HG03066 (cell line): ENCODE measurements around the gene ATXN1.
A peak's percentile ranks its signal among the peaks of the same experiment; 100 is the strongest.

Experiments
- ATAC-seq: cut with Tn5 transposase; IDR thresholded peaks from one replicate; pipeline ENCODE4 v1.9.1; 2021; ENCODE audit warnings: low read depth; ENCODE audit not compliant: unreplicated experiment

ATXN1 gene

DNA sequence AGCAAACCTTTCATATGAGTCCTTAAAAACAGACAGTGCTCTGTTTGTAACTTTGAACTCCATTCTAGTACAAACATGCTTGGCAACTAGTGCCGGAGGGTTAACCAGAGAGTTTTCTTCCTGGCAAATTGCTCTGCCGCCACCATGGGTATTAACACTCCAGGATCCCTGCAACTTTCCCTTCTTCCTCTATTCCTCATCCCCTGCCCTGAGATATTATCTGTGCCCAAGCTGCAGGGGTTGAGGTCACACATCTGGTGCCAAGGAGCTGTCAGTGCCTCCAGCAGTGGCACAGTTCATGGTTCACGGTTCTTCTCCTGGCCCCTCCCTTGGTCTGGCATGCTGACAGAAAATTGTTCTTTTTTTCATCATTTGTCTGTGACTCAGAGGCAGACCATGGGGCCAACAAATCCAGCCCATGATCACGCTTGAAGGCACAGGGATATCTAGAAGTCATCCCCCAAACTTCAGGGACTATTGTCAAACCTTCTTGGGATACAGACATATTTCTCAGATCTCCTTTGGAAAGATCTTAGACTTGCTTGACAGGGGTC is 77.5 kb downstream of the ATXN1 start:
- ATAC-seq: no peak

DNA sequence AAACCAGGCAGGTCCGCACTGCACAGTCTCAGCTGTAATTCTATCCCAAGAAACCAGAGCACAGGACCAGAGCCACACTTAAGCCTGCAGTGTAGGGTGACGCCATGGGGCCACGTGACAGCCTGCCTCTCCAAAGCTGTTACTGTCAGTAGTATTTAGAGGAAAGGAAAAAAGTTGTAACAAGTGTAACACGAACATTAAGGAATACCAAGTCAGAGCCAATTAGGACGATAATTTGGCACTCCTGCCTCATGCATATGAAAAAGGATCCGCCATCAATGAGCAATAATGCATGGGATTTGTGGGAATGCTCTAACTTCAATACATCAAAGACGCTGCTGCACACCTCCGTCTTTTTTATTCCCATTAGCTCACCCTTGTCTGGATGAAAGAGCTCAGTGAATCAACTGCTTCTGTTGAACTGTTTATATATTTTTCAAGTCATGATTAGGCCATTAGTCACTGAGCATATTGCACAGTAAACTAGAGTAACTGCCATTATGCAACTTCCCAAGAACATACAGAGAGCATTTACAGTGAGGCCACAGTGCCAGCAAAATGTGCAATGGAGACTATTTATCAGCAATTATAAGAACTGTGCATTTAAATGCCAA is 79.9 kb downstream of the ATXN1 start:
- no peak for ATAC-seq

DNA sequence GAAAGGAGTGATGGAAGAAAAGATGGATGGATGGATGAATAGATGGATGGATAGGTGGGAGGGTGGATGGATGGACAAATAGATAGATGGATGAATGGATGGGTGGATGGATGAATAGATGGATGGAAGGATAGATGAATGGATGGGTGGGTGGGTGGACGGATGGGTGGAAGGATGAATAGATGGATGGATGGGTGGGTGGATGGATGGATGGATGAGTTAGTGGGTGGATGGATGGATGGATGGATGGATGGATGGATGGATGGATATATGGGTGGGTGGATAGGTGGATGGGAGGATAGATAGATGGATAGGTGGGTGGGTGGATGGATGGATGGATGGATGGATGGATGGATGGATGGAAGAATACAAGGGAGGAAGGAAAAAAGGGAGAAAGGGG is 82.2 kb downstream of the ATXN1 start:
- no peak for ATAC-seq

DNA sequence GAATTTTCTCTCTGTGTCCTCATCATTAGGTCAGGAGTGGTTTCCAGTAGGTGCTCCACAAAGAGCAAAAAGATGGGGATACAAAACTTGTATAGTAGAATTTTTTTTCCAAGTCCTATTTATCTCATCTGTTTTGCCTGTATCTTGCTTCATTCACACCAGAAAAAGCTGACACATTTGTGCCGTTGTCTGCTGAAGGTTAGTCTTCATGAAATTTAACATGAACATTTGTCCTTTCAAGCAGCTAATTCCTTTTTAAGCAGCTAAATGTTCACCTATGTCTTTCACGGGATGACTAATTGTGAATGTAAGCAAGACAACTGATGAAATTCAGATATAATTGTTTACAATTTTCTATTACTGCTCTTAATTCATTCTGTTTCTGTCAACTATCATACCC is 83.8 kb downstream of the ATXN1 start:
- no peak for ATAC-seq

DNA sequence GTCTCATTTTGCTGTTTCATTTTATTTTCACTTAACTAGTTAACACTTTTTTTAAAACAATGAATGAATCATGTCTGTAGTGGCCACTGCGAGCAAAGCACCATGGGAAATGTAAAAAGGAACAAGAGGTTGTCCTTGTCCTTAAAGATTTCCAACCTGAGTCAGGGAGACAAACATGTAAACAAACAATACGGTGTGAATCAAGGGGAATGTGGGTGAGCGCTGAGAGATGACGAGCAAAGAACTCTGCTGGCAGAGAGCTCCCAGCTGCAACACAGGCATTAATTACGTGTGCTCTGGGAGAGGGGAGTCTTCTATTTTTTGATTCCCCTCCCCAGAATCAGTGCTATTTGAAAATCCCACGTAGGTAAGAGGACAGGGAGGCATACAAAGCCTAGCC is 84.3 kb downstream of the ATXN1 start:
- ATAC-seq: no peak

DNA sequence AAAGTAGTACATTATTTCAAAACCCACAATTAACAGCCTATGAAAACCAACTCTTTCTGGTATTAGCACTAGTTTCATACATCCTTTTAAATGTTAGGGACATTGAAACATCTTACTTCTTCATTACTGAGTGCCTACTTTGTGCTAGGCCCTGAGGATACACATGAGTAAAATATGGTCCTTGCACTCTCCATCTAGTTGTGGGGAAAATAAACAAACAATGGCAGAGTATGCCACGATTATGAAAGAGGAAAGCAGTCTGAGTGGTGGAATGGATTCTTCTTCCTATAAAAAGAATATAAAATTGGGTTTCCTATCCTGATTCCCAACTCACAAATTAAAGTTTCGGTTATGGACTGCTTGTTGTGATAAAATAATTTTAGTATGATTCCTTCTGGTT is 84.9 kb downstream of the ATXN1 start:
- ATAC-seq: no peak

DNA sequence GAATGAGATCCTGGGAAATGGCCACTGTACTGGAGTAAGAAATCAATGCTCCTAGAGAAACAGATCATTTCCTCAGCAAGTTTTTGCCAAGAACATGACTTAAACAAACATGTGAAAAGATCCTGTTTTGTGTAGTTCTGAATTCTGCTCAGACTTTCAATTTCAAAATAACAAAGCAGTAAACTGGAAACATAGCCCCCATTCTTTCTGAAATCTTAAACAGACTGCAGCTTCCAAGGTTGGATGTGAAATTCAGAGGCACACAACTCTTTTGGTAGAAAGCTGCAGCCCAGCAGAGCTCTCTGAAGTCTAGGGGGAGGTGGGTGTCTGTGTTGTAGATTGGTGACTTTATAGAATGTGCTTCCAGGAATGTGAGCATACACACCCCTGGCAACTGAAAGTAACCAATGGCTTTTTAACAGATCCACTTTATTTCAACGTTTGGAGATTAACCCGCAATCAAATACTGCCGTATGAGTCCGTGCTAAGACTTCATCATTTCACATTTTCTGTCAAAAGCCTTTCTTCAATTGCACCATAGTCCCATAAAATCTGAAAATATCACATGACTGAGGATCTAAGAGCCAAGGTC is 86.4 kb downstream of the ATXN1 start:
- ATAC-seq: no peak

DNA sequence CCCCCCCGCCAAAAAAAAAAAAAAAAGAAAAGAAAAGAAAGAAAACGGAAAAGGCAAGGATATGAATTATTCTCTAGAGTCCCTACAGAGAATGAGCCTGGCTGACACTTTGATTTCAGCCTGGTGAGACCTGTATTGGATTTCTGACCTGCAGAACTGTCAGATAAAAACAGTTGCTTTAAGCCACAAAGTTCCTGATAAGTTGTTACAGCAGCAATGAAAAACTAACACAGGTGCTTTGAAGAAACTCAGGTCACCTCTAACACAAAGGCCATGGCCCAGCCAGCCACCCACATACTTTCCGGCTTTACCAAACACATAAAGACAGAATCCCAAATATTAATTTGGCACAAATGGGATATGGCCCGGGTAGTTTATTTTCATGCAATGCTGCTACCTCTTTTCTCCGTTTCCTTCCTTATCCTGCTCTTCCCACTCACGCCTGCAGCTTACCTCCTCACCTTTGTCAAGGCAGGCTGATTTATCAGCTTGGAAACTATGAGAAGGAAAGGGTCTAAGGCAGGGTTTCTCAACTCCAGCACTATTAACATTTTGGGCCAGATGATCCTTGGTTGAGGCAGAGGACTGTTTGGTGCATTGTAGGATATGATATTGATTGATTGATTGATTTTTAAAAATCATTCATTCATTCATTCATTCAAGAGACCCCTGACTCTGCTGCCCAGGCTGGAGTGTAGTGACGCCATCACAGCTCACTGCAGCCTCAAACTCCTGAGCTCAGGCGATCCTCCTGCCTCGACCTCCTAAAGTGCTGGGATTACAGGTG is 88.1 kb downstream of the ATXN1 start:
- ATAC-seq: no peak

DNA sequence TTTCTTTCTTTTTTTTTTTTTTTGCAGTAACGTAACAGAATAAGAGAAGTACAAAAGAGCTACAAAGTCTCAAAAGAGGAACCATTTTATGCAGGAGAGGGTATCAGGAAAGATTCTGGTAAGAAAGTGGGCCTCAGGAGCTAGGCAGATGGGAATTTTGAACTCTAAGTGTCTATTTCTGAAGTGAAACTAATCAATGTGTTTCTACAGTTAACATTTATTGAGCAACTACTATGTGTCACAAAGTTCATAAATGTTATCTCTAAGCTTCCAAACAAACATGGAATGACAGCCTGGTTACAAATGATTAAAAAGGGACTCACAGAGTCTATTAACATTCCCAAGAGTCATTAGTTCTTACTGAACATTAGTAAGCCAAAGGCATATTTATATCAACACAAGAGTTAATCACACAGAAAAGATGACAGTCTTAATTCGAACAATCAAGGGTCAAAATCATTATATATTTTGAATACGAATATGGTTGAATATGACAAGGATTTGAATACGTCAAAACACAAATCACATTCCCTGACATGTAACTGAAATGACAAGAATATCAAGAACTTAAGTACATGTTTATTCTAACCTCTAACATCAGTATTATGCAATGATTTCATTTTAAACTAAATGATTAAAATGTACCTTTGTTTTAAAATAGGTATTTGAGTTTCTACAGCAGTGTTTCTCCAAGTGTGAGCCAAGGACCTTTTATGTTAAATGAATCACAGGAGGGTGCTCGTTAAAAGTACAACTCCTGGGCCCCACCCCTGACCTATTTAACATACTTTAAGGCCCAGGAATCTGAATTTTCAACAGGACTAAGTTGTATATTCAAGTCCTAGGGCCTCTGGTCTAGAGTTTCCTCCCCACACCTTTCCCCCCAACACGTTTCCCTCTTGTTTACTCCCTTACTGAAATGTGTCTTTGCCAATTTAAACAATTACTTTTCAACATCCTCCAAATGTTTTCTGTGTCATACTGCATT is 89.7 kb downstream of the ATXN1 start:
- no peak for ATAC-seq

DNA sequence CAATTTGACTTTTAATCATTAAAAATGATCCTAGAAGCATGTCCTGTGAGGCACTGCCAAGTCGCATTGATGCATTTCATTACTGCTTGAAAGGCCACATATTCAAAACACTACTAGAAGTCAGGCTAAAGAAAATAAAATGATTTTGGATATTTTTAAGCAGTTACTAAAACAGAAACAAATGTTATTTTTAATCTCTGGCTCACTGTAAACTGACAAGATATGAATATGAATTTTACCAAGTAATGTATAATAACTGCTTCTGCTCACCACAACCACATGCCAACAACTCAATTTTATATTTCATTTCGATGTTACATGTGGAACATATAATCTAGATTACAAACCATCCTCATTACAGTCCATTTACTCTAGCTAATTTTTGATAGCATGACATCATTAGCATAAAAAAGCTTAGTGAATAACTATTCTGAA is 90.6 kb downstream of the ATXN1 start:
- ATAC-seq: no peak

DNA sequence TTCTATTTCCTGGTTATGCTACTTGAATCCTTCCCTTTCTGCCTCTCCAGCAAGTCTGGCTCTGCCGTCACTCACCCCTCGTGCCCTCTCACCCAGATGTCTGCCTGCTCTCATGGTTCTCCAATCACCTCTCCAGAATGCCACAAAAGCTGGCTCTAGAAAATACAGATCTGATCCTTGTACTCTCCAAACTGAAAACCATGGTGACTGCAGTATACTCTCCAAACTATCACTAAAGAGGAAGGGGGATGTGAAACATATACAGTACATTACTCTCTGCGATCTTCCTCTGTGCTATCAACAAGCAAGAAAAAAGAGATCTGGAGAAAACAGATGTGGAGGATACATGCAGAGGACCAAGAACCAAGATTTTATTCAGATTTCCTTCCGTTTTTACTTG is 91.1 kb downstream of the ATXN1 start:
- no peak for ATAC-seq

DNA sequence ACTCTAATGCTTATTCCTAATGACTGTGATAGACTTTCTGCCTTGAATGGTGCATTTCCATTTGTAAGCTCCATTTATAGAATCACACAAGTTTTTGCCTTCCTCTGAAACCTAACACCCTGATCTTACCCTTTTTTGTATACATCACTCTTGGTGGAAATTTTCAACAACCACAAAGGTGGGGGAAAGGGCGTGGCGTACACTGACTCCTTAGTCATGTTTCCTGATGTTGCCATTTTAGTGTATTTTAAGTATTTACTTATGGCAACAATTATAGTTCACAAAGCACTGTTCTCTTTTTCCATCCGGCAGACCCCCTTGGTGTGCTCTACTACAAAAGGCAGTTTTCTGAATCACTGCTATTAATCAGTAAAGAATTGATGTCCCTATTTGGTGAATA is 92.0 kb downstream of the ATXN1 start:
- no peak for ATAC-seq

DNA sequence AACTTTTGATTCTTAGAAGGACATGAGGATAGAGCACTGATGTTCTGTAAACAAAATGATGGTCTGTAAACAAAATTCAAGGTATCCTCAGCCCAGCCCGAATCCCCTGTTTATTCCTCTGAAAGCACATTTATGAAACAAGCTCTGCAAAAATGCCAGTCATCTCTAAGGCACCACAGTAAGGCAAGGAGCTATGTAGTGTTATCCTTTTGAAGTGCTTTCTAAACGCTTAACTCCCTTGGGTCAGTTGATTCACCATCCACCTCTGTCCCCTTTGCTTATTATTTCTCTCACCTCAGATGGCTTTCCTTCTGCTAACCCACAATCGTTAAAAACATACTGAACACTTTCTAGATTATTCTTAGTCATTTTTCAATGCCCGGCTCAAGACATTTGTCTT is 93.8 kb downstream of the ATXN1 start:
- ATAC-seq: no peak

DNA sequence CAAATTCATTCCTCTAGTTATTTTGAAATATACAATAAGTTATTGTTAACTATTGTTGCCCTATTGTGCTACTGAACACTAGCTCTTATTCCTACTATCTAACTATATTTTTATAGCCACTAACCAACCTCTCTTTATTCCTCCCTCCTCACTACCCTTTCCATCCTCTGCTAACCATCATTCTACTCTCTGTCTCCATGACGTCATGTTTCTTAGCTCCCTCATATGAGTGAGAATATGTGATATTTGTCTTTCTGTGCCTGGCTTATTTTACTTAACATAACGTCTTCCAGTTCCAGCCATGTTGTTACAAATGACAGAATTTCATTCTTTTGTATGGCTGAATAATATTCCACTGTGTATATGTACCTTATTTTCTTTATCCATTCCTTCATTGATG is 95.3 kb downstream of the ATXN1 start:
- no peak for ATAC-seq

DNA sequence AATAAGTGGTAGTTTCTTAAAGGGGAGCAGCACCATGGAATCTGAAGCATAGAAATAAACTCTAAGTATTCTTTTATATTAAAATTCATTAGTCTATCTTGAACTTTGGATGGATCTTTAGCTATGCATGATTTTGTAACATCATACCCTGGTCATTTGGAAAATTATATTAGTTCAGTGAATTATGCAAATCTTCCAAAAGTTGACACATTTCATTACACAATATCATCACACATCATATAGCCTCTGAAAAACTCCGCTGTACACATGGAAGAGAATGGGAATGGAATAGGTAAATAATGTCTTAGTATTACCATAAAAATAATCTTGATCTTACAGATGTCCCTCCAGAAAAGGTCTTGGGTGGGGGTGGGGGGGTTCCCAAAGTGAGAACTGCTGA is 96.1 kb downstream of the ATXN1 start:
- no peak for ATAC-seq

DNA sequence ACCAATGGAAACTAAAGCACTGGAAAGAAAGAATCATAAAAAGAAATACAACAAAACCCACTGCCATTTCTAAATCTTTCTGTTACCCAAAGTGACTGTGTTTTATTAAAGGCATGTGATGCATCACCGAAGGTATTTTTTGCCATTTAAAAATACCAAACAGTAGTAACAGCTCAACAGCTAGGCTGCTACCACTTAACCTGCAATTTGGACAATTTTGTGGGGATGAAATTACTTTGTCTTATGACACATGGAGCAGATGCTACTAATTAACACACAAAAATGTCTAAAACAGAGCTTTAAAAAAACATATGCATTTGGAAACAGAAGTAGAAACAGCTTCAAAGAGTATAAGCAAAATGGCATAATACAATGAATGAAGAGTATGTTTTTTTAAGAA is 97.4 kb downstream of the ATXN1 start:
- ATAC-seq: no peak

DNA sequence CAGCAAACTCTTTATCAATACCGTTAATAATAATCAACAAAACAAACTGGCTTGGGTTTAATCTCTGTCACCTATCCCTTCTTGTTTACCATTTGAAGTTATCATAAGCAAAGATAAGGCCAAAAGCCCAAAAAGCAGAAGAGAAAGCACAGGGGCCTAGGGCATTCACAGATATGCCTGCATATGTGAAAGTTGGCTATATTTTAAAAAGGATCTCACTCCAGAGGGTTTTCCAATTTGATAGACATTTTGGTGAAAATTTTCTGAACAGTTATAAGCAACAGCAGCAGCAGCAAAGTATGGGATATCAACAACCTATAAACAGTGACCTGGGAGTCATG is 101.1 kb downstream of the ATXN1 start:
- ATAC-seq: peak; percentile 48

DNA sequence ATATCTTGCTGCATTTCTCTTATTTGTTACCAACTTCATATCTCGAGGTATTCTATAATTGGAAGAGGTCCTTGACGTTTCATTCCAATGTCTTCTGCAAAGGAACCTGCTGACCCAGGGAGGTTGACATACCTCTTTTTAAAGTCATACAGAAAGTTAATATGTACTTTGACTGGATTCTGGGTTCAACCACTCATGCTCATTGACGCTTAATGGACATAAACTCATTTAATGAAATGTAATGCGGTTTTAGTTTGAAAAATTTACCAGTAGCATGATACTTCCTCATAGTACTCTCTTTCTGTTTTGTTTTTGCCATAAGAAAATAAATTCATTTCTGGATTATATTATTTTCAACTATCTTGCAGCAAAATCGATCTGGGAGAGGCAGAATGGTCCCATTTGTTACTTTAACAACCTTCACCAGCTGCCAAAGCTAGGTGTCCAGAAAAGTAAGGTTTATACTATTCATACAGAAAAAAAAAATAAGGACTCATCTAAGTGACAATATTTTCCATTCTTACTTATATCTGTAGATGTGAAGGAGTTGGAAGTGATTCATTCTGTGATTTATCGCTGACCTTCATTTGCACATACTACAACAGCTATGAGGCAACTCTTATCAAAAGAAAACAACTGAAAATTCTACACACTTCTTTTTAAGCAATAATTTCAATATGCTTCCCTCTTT is 101.6 kb downstream of the ATXN1 start:
- no peak for ATAC-seq

DNA sequence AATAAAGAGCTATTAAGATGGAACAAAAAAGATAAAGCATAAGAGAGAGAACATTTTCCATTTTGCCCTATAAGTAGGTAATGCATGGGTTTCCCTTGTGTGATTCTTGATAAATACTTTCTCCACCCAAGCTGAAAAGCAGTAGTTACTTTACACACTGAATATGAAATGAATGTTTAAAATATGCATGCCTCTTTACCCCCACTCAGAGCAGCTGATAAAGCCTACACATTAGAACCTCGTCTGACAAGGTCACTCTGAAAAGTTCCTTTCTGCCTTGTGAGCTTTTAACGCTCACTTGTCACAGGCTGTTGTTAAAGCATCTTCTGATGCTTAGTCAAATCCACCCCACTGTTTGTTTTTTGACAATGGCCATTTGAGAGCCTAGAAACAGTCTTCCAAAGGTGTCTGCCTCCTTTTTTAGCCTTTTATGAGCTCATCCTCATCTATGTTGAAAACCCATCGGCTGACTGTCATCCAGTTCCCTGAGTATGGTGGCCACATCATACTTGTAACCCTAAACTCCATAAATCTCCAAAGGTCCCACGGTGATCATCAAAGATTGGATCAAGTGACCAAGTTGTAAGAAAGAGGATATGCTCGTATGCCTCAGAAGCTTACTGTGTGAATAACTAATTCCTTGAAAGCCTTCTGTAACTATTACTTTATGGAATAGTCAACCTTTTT is 102.8 kb downstream of the ATXN1 start:
- ATAC-seq: no peak

DNA sequence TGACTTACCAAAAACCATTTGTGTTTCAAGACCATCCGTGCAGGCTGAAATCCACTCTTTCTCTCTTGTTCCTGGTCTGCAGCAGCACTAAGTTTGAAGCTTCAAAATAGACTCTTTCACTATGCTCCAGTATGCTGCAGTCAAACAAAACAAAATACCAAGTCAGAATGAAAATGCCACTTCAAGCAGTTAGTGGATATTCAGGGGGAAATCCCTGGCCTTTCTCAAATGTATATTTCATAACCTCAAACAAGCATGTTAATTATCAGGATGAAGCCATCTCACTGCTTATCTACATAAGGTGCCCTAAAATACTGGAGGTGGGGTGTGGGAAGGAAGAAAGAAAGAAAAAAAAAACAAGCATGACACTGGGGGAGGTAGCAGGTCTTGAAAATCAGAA is 103.5 kb downstream of the ATXN1 start:
- ATAC-seq: no peak
